GM20000 (cell line): ENCODE measurements around the gene CTTNBP2.
A peak's percentile ranks its signal among the peaks of the same experiment; 100 is the strongest.
"Not testable (repeated sequence)": the region's sequence is repeated elsewhere in the genome, so short reads cannot be mapped to it uniquely, and the experiment has no call there.

Source experiments
- DNase-seq: peaks from one replicate; pipeline ENCODE4 v3.0.0; 2012; ENCODE audit warnings: low spot score
- CTCF ChIP-seq: IDR thresholded peaks from 2 replicates; pipeline ENCODE4 v1.5.1; 2012; ENCODE audit warnings: mild to moderate bottlenecking, control low read depth; ENCODE audit errors: extremely low read depth, missing control alignments

CTTNBP2 gene

GRCh38 chr7:117715784-117716445 lies 157.3 kb downstream of the CTTNBP2 start:
- peak; percentile 42 for TF ChIP-seq CTCF

GRCh38 chr7:117711556-117711955 lies 161.7 kb downstream of the CTTNBP2 start:
- no peak for TF ChIP-seq CTCF
- no peak for DNase-seq

More at GRCh38 chr7:117715784-117716445, 157.3 kb downstream of the CTTNBP2 start:
- peak; percentile 46 for DNase-seq

GRCh38 chr7:117708173-117708572 lies 165.1 kb downstream of the CTTNBP2 start:
- DNase-seq, result not testable (repeated sequence)

GRCh38 chr7:117707080-117707479 lies 166.2 kb downstream of the CTTNBP2 start:
- no peak for DNase-seq
- TF ChIP-seq CTCF, result no peak

- TF ChIP-seq CTCF, result no peak
- DNase-seq, result no peak
These were observed 167.0 kb downstream of the CTTNBP2 start for GRCh38 chr7:117706210-117706609.

GRCh38 chr7:117705630-117706029 lies 167.6 kb downstream of the CTTNBP2 start:
- DNase-seq, result no peak
- TF ChIP-seq CTCF, result no peak

GRCh38 chr7:117704063-117704462 lies 169.2 kb downstream of the CTTNBP2 start:
- DNase-seq, result no peak
- no peak for TF ChIP-seq CTCF

GRCh38 chr7:117698018-117698417 lies 175.2 kb downstream of the CTTNBP2 start:
- DNase-seq, result no peak
- no peak for TF ChIP-seq CTCF
